GM23338 (cell line): ENCODE data around the gene TELO2. TPM values are rescaled to one million over a fixed set of nuclear protein-coding genes. Genes with fewer than 3 reads are reported as not detected.

Source experiments
- ATAC-seq: fragments of 200-7000 bp; cut with Tn5 transposase; 3 replicates; pipeline ENCODE4 v1.9.1; 2020
- DNase-seq: peaks from one replicate; pipeline ENCODE4 v3.0.0-alpha.2; 2015; ENCODE audit warnings: low spot score
- H2AFZ ChIP-seq: fragments of 200-600 bp; sonication (generic); 2 replicates; pipeline ENCODE4 v1.8.0; 2016; ENCODE audit warnings: antibody characterized with exemption, mild to moderate bottlenecking, moderate library complexity
- H3F3A ChIP-seq: fragments of 200-600 bp; sonication (generic); replicated peaks from 2 replicates; pipeline ENCODE4 v1.8.0; 2017; ENCODE audit warnings: antibody characterized with exemption, mixed run types, low read depth
- H3K27ac ChIP-seq: fragments of 200-600 bp; sonication (generic); 2 replicates; pipeline ENCODE4 v1.6.1; 2016; ENCODE audit warnings: low read depth
- H3K27me3 ChIP-seq: fragments of 200-600 bp; sonication (generic); 2 replicates; pipeline ENCODE4 v1.8.0; 2016; ENCODE audit warnings: mild to moderate bottlenecking, mixed run types, moderate library complexity; ENCODE audit not compliant: insufficient read depth
- H3K36me3 ChIP-seq: fragments of 200-600 bp; sonication (generic); 2 replicates; pipeline ENCODE4 v1.8.0; 2016; ENCODE audit warnings: mild to moderate bottlenecking; ENCODE audit not compliant: insufficient read depth
- H3K4me1 ChIP-seq: fragments of 200-600 bp; sonication (generic); 2 replicates; pipeline ENCODE4 v1.8.0; 2016; ENCODE audit warnings: mild to moderate bottlenecking, moderate library complexity; ENCODE audit not compliant: insufficient read depth
- H3K4me2 ChIP-seq: fragments of 200-600 bp; sonication (generic); 2 replicates; pipeline ENCODE4 v1.7.1; 2017; ENCODE audit warnings: mixed run types
- H3K4me3 ChIP-seq: fragments of 200-600 bp; sonication (generic); 2 replicates; pipeline ENCODE4 v1.6.1; 2016; ENCODE audit warnings: mixed run types
- H3K79me2 ChIP-seq: fragments of 200-600 bp; sonication (generic); replicated peaks from 2 replicates; pipeline ENCODE4 v1.8.0; 2017; ENCODE audit warnings: mild to moderate bottlenecking; ENCODE audit not compliant: insufficient read depth
- H3K9me2 ChIP-seq: fragments of 200-600 bp; sonication (generic); 2 replicates; pipeline ENCODE4 v1.8.0; 2017; ENCODE audit not compliant: insufficient read depth
- H4K20me1 ChIP-seq: fragments of 200-600 bp; sonication (generic); replicated peaks from 2 replicates; pipeline ENCODE4 v1.8.0; 2017; ENCODE audit warnings: mild to moderate bottlenecking; ENCODE audit not compliant: insufficient read depth
- H3K27ac Mint-ChIP-seq: 2 replicates; pipeline ENCODE4 v1.8.0; 2020; ENCODE audit warnings: inconsistent platforms, mild to moderate bottlenecking, moderate library complexity, mixed read lengths
- H3K27me3 Mint-ChIP-seq: 3 replicates; pipeline ENCODE4 v1.8.0; 2022; ENCODE audit warnings: low read depth, mild to moderate bottlenecking, moderate library complexity, mixed read lengths, inconsistent platforms; ENCODE audit not compliant: insufficient read depth, poor library complexity
- H3K36me3 Mint-ChIP-seq: 3 replicates; pipeline ENCODE4 v1.8.0; 2021; ENCODE audit warnings: low read depth, mild to moderate bottlenecking, inconsistent platforms, moderate library complexity, mixed read lengths
- H3K4me1 Mint-ChIP-seq: 3 replicates; pipeline ENCODE4 v1.8.0; 2020; ENCODE audit warnings: mild to moderate bottlenecking, inconsistent platforms, mixed read lengths
- H3K4me3 Mint-ChIP-seq: 3 replicates; pipeline ENCODE4 v1.8.0; 2021; ENCODE audit warnings: moderate library complexity, mild to moderate bottlenecking, inconsistent platforms, mixed read lengths
- H3K9me3 Mint-ChIP-seq: 3 replicates; pipeline ENCODE4 v1.8.0; 2020; ENCODE audit warnings: moderate library complexity, mild to moderate bottlenecking, inconsistent platforms, mixed read lengths
- CREB1 ChIP-seq: fragments of 250-450 bp; sonication (Bioruptor Pico); IDR thresholded peaks from 2 replicates; pipeline ENCODE4 v1.5.0; 2020; ENCODE audit warnings: low read depth, mild to moderate bottlenecking, moderate library complexity
- CTCF ChIP-seq, 2 experiments: fragments of 200-600 bp in 1 of 2; sonication (generic) in 1 of 2; conservative IDR thresholded peaks; 2 replicates each; pipeline versions ENCODE4 v1.5.1 to v1.6.1; 2016 to 2017; ENCODE audit warnings: antibody characterized with exemption in 2 of 2, low read depth in 2 of 2, mild to moderate bottlenecking in 2 of 2, moderate library complexity in 1 of 2
- EZH2 ChIP-seq: fragments of 200-600 bp; sonication (generic); IDR thresholded peaks from one replicate; pipeline ENCODE4 v1.8.0; 2017; ENCODE audit warnings: antibody characterized with exemption, mild to moderate bottlenecking, low read depth; ENCODE audit not compliant: unreplicated experiment
- EZH2phosphoT487 ChIP-seq: fragments of 200-600 bp; sonication (generic); IDR thresholded peaks from one replicate; pipeline ENCODE4 v1.8.1; 2018; ENCODE audit warnings: antibody characterized with exemption; ENCODE audit not compliant: unreplicated experiment
- JUNB ChIP-seq: IDR thresholded peaks from one replicate; pipeline ENCODE4 v1.6.1; 2016; ENCODE audit warnings: antibody characterized with exemption; ENCODE audit not compliant: unreplicated experiment
- NANOG ChIP-seq: IDR thresholded peaks from 2 replicates; pipeline ENCODE4 v1.6.1; 2016; ENCODE audit warnings: antibody characterized with exemption, borderline replicate concordance
- POLR2AphosphoS5 ChIP-seq: IDR thresholded peaks from 2 replicates; pipeline ENCODE4 v1.6.1; 2016; ENCODE audit warnings: antibody characterized with exemption, low read depth
- STAT1 ChIP-seq: IDR thresholded peaks from one replicate; pipeline ENCODE4 v1.6.1; 2016; ENCODE audit warnings: antibody characterized with exemption; ENCODE audit not compliant: unreplicated experiment
- ZNF114 ChIP-seq: fragments of 250-450 bp; sonication (Bioruptor Pico); IDR thresholded peaks from 2 replicates; pipeline ENCODE4 v1.5.0; 2020; ENCODE audit warnings: mild to moderate bottlenecking, moderate library complexity
- ZNF331 ChIP-seq: fragments of 250-450 bp; sonication (Bioruptor Pico); IDR thresholded peaks from 2 replicates; pipeline ENCODE4 v1.5.0; 2020; ENCODE audit warnings: low read depth, mild to moderate bottlenecking, moderate library complexity
- ZNF462 ChIP-seq: fragments of 250-450 bp; sonication (Bioruptor Pico); IDR thresholded peaks from 2 replicates; pipeline ENCODE4 v1.5.0; 2020; ENCODE audit warnings: mild to moderate bottlenecking, moderate library complexity
- polyA plus RNA-seq: library from polyadenylated mRNA; unstranded; fragments of >200 nt; fragmentation: Nextera tagmentation; extraction: Ambion mirVana; gene quantifications from 2 replicates; pipeline ENCODE4 v1.2.1, GENCODE V29; 2016
- total RNA-seq: library from RNA; depleted of rRNA; stranded (reverse); fragments of >200 nt; shearing (Covaris generic); gene quantifications from 2 replicates; pipeline ENCODE4 v1.2.3, GENCODE V29; 2014
- TF ChIP-seq, protein P1 (sequence below): IDR thresholded peaks from one replicate; pipeline ENCODE4 v1.6.1; 2018; ENCODE audit warnings: antibody characterized with exemption; ENCODE audit not compliant: unreplicated experiment
- TF ChIP-seq, protein P2 (sequence below): IDR thresholded peaks from 2 replicates; pipeline ENCODE4 v1.6.1; 2016; ENCODE audit warnings: antibody characterized with exemption

Gene TELO2
- total and polyA plus RNA-seq, 2 experiments from 2014 or later, result 45.4 to 76.0 TPM

DNA sequence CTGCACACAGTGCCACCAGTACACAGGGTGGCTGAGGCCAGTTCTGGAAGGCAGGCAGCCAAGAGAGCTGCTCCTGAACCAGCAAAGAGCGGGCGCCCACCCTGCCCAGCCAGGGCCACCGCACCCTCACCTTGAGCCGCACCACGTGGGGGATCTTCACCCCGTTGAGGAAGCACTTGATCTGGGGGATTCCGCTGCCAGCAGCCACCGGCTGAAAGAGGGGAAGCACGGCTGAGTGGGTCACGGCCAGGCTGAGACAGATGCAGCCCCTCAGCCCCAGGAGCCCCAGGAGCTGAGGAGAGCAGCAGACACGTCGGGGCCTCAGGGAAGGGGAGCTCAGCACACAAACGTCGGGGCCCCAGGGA is 34.2 kb upstream of the TELO2 start:
- no peak overlapping the region for H3K4me2 ChIP-seq
- Mint-ChIP-seq H3K27ac (no peak overlapping the region), H3K4me3 (no peak overlapping the region), H3K27me3 (no peaks in the 10 kb centered on the region), H3K4me1 (no peaks in the 10 kb centered on the region; the same call in 2 of the 3 replicates), H3K36me3 (peaks cover 8% of the 10 kb centered on the region), H3K9me3 (no peaks in the 10 kb centered on the region)
- TF ChIP-seq ZNF462 (no peak), EZH2 (no peak), JUNB (no peak), STAT1 (no peak), POLR2AphosphoS5 (no peak), ZNF114 (no peak), EZH2phosphoT487 (no peak), NANOG (no peak), CREB1 (CRISPR knock-in tag) (no peak), ZNF331 (CRISPR knock-in tag) (no peak), CTCF (conservative IDR thresholded peaks at IDR 0.05; ENCODE audit: low read depth in 2 of 2) (no peak)
- TF ChIP-seq, protein P1, sequence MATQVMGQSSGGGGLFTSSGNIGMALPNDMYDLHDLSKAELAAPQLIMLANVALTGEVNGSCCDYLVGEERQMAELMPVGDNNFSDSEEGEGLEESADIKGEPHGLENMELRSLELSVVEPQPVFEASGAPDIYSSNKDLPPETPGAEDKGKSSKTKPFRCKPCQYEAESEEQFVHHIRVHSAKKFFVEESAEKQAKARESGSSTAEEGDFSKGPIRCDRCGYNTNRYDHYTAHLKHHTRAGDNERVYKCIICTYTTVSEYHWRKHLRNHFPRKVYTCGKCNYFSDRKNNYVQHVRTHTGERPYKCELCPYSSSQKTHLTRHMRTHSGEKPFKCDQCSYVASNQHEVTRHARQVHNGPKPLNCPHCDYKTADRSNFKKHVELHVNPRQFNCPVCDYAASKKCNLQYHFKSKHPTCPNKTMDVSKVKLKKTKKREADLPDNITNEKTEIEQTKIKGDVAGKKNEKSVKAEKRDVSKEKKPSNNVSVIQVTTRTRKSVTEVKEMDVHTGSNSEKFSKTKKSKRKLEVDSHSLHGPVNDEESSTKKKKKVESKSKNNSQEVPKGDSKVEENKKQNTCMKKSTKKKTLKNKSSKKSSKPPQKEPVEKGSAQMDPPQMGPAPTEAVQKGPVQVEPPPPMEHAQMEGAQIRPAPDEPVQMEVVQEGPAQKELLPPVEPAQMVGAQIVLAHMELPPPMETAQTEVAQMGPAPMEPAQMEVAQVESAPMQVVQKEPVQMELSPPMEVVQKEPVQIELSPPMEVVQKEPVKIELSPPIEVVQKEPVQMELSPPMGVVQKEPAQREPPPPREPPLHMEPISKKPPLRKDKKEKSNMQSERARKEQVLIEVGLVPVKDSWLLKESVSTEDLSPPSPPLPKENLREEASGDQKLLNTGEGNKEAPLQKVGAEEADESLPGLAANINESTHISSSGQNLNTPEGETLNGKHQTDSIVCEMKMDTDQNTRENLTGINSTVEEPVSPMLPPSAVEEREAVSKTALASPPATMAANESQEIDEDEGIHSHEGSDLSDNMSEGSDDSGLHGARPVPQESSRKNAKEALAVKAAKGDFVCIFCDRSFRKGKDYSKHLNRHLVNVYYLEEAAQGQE, result no peak
- TF ChIP-seq, protein P2, sequence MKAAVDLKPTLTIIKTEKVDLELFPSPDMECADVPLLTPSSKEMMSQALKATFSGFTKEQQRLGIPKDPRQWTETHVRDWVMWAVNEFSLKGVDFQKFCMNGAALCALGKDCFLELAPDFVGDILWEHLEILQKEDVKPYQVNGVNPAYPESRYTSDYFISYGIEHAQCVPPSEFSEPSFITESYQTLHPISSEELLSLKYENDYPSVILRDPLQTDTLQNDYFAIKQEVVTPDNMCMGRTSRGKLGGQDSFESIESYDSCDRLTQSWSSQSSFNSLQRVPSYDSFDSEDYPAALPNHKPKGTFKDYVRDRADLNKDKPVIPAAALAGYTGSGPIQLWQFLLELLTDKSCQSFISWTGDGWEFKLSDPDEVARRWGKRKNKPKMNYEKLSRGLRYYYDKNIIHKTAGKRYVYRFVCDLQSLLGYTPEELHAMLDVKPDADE, result no peak
- H3K9me2 ChIP-seq, result no peaks in the 10 kb centered on the region
- no peak overlapping the region for H3K4me3 ChIP-seq
- H3K27ac ChIP-seq, result no peak overlapping the region
- no peaks in the 10 kb centered on the region; the same call in 1 of the 2 replicates for H3K79me2 ChIP-seq
- DNase-seq, result no peak
- no peak for ATAC-seq
- H4K20me1 ChIP-seq, result peaks cover 4% of the 10 kb centered on the region
- H3F3A ChIP-seq, result no peaks in the 10 kb centered on the region
- no peak overlapping the region for H2AFZ ChIP-seq
- no peaks in the 10 kb centered on the region for H3K27me3 ChIP-seq
- H3K4me1 ChIP-seq, result no peaks in the 10 kb centered on the region
- H3K36me3 ChIP-seq, result no peaks in the 10 kb centered on the region
